Activated naive CD8-positive, alpha-beta T cell treated with anti-CD3 and anti-CD28 coated beads for 36 hours (primary cell): ENCODE data around the gene RPS5. TPM values are rescaled to one million over a fixed set of nuclear protein-coding genes. Genes with fewer than 3 reads are reported as not detected.

Experiments used
- total RNA-seq, 2 experiments: library from RNA; stranded (reverse); gene quantifications; one replicate each; pipeline ENCODE4 v1.2.3, GENCODE V29; 2021

Gene RPS5
- total RNA-seq, 2 experiments from 2014 or later, result 1,717 to 1,777 TPM

Other genes with a start within 250 kb of the RPS5 start
- 1 to 10 TPM; 6.8 to 8.1 TPM for gene ZNF329, start 236.5 kb upstream of the RPS5 start, total RNA-seq
- gene ZNF274, start 204.2 kb upstream of the RPS5 start, total RNA-seq, result 10 to 100 TPM; 27.0 to 30.5 TPM
- 10 to 100 TPM; 46.0 to 51.6 TPM for gene ZNF544, start 158.4 kb upstream of the RPS5 start, total RNA-seq
- 1 to 10 TPM; 4.1 to 4.3 TPM for gene ZNF8, start 108.3 kb upstream of the RPS5 start, total RNA-seq
- 10 to 100 TPM; 79.5 to 82.7 TPM for gene ERVK3-1, start 81.9 kb upstream of the RPS5 start, total RNA-seq
- gene ZSCAN22, start 60.3 kb upstream of the RPS5 start, total RNA-seq, result 1 to 10 TPM; 2.8 to 3.2 TPM
- gene A1BG, start 33.8 kb upstream of the RPS5 start, total RNA-seq, result 10 to 100 TPM; 18.7 to 23.2 TPM
- gene ZNF497, start 24.5 kb upstream of the RPS5 start, total RNA-seq, result 1 to 10 TPM; 1.5 to 1.7 TPM
- gene ZNF837, start 6.2 kb upstream of the RPS5 start, total RNA-seq, result 1 to 10 TPM; 2.0 to 2.1 TPM
- gene RNF225, start 8.4 kb downstream of the RPS5 start, total RNA-seq, result 1 to 10 TPM in 1 of 2 experiments, under 1 TPM in 1; 0.82 to 1.6 TPM
- 10 to 100 TPM; 15.1 to 17.2 TPM for gene ZNF584, start 21.4 kb downstream of the RPS5 start, total RNA-seq
- 1 to 10 TPM; 4.3 TPM for gene ZNF132, start 52.9 kb downstream of the RPS5 start, total RNA-seq
- gene ZNF324B, start 64.4 kb downstream of the RPS5 start, total RNA-seq, result 10 to 100 TPM in 1 of 2 experiments, 1 to 10 TPM in 1; 9.4 to 10.1 TPM
- gene ZNF324, start 79.8 kb downstream of the RPS5 start, total RNA-seq, result 10 to 100 TPM; 12.8 to 13.7 TPM
- gene ZNF446, start 89.1 kb downstream of the RPS5 start, total RNA-seq, result 1 to 10 TPM; 4.2 to 5.3 TPM
- 10 to 100 TPM; 23.4 to 28.0 TPM for gene SLC27A5, start 124.7 kb downstream of the RPS5 start, total RNA-seq
- 10 to 100 TPM; 11.1 to 11.8 TPM for gene ZBTB45, start 132.5 kb downstream of the RPS5 start, total RNA-seq
- 100 to 1,000 TPM; 671 to 701 TPM for gene TRIM28, start 156.8 kb downstream of the RPS5 start, total RNA-seq
- gene CHMP2A, start 167.8 kb downstream of the RPS5 start, total RNA-seq, result 10 to 100 TPM; 76.9 to 79.2 TPM
- 100 to 1,000 TPM; 154 to 162 TPM for gene UBE2M, start 171.3 kb downstream of the RPS5 start, total RNA-seq
- 10 to 100 TPM in 1 of 2 experiments, 1 to 10 TPM in 1; 10.0 to 10.2 TPM for gene MZF1, start 186.1 kb downstream of the RPS5 start, total RNA-seq